Activated CD8-positive, alpha-beta memory T cell treated with anti-CD3 and anti-CD28 coated beads for 4 hours (primary cell): Measurements from ENCODE around the gene DNAH17.

Source experiments
- DNase-seq, 2 donors: peaks; one replicate each; pipeline ENCODE4 v3.0.0-alpha.2; 2020; ENCODE audit warnings: low read depth in 2 of 2

Gene DNAH17

DNA sequence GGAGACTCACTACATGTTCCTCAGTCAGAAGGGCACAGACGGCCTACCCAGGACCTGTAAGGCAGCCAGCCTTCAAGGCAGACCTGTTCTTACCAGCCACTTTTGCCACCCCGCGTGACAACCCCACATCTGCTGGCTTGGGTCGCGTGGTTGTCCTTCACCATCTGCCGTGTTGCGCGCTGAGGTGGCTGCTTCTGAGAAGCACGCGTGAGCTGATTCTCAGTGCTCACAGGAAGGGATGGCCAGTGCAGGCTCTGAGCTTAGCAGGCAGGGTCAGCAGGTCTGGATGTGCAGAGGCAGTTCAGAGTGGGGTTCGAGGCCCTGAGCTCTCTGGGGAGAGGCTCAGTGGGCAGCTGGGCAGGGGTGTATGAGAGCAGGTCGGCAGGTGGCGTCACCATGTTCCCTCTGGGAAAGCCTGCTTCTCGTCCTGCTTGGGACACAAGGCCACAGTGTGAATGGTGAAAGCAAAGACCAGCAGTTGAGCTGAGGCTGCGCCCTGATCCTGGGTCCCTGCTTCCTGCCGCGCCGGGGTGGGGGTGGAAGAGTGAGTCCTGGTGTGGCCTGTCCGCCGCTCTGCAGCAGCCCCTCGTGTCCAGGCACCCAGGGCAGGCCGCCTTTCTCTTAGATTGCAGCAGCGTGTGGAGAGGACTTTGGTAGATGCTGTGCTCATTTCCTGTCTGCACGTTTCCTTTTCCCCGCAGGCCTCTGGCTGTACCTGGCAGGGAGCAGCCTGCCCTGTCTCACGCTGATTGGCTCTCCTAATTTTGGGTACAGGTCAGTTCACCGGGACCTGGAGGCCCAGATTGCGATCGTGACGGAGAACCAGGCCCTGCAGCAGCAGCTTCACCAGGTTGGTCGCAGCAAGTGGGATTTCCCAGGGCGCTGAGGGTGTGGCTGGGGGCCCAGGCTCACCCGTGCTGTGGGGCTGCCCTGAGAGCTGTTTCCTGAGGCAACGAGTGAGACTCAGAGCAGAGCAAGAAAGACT, 162.7 kb downstream of the DNAH17 start:
- peak in 1 of 2 donors; percentile 24 for DNase-seq

DNA sequence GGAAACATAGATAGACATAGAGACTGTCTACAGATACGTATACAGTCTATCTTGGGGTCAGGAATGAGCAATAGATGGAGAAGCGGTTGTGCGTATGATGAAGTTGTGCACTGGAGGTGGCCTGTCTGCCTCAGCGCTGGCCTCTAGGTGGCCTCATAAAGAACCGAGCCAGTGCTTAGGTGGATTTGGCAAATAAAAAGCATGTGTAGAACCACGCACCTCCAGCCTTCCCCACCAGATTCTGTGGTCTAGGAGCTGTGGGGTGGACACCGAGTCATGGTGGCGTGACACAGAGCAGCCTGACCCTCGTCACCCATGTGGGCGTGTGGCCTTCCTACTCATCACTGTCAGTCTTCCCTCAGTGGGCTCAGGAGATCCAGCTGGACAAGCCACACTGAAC, 164.8 kb downstream of the DNAH17 start:
- DNase-seq, result no peak

DNA sequence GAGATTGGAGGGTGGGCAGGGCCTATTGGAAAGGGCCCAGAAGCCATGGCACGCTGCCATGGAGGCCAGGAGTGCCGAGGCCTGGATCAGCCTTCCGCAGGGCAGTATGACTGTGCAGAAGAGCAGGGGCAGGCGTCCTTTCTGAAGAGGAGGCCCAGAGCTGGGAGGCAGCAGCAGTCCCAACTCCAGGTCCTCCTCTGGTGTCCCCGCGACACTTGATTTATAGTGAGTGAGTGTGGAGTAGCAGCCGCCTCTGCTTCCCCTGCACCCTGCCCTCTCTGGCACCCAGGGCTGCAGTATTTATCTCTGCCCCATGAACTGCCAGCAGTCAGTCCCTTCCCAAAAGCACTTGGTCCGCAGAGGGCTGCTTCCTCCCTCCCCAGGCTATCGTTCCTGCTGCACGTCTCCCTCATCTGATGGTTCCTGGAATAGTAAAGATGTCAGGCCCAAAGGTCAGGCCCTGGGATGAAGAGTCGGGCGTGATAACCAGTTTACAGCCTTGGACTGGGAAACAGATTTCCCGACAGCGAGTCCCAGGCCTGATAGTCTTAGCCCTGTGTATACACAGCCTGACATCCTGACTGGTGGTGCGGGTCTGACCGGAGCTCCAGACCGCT, 165.8 kb downstream of the DNAH17 start:
- DNase-seq, result no peak

DNA sequence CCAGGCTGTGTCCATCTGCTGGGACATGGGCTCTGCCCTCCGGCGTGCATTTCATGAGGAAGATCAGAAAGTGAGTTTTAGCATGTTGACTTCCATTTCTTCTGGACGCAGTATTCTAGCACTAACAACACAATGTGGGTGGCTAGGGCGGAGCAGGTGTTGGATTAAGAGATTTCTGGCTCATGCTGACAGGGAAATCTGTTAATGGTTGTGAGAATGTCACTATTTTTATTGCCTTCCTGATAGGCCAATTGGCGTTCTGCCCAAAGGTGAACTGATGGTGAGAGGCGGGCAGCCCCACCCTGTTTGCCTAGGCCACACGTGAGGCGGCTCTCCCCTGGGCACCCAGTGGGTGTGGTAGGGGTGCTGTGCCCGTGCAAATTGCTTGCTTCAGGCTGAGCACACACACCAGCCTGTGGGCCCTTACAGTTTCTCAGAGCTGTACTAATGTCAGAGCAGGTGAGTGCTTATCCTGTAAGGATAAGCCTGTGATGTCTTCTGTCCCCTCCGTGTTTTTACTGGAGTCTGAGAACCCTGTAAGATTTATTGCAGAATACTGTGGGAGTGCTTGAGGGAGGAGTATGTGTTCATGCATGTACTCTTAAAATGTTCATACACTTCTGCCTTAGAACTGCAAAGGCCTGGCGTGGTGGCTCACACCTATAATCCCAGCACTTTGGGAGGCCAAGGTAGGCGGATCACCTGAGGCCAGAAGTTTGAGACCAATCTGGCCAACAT, 167.8 kb downstream of the DNAH17 start:
- no peak for DNase-seq

DNA sequence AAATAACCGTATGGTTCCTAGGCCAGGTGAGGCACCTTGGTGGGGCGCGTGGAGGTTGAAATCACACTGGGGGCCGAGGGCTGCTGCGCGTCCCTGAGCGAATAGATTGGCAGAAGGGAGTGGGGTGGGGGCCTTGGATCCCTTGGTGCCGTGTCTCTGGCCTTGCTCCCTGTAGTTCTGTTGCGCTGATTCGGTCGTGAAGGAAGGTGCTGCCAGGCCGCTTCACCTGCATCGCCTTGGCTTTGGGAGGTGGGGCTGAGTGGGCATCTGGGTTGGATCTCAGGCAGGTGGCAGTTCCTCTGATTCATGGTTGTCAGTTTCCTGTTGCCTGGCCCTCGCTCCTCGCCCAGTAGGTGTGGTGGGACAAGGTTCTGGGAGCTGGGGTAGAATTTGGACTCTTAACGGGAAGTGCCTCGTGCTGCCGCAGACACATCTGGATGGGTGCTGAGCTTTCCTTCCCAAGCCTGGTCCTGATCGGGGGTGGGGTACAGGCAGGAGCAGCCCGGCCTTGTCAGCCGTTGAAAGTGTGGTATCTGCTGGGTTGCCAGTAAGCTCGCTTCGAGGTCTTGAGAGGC, 168.6 kb downstream of the DNAH17 start:
- DNase-seq, result no peak

DNA sequence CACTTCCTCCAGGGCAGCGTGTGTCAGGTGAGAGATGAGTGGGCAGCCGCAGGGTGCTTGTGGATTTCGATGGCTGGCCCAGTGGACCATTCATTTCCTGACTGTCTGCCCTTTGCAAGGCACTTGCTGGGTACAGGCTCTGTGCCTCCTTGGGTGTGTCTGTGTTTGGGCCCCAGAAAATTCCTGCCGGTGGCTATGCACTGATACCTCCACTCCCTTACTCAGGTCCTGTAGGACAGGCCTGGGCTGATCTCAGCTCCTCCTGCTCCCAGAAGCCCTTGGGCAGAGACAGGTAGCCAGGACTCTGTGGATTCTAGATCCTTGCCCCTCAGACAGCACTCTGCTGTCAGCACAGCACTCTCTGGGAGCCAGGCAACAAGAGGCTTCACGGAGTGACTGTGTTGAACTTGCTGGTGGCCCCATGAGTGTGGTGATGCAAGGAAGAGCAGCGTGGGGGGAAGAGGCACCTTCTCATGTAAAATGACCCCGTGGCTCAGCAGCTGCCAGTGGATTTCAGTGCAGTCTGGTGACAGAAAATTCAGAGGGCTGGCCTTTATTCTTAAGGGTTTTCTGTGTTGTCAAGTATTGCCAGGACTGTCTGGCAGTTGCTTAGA, 169.7 kb downstream of the DNAH17 start:
- DNase-seq, result no peak

DNA sequence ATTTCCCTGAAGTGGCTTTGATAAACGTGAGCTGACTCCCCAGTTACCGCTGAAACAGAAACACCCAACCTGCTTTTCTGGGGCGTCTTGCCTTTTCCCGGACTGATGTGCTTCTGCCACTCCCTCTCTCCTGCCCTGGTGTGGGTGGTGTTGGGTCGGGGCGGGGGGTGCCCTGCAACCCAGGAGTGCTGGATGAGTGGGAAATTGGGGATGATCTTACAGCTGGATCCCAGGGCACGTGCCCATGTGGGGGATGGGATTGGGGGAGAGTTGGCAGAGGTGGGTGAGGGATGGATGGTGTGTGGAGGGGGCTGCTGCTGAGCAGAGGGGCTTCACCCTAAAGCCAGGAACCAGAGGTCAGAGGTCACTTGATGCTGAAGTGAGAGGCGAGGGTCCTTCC, 170.3 kb downstream of the DNAH17 start:
- no peak for DNase-seq

DNA sequence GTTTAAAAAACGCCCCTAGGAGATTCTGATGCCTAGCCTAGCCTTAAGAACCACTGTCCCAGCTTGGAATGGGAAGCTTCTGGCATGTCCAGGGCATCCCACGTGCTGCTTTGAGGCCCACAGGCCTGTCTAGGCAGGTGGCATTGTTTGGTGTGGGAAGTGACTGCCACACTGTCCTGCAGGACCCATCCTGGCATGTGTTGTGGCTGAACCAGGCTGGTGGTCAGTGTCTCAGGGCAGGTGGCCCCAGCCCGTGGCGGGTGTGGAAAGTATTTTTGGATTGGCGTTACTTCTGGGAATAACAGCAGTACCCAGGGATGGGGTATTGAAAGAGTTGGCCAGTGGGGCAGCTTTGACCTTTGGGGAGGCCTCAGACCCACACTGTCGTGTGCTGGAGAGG, 170.8 kb downstream of the DNAH17 start:
- no peak for DNase-seq

DNA sequence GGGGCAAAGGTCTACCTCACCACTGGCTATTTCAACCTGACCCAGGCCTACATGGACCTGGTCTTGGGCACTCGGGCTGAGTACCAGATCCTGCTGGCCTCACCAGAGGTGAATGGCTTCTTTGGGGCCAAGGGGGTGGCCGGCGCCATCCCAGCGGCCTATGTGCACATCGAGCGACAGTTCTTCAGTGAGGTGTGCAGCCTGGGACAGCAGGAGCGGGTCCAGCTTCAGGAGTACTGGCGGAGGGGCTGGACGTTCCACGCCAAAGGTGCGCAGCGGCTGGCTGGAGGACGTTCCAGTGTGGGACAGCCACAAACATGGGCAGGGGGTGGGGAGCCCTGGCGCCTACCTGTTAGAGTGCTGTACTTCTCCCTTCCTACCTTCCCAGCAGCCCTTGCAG, 173.4 kb downstream of the DNAH17 start:
- no peak for DNase-seq

DNA sequence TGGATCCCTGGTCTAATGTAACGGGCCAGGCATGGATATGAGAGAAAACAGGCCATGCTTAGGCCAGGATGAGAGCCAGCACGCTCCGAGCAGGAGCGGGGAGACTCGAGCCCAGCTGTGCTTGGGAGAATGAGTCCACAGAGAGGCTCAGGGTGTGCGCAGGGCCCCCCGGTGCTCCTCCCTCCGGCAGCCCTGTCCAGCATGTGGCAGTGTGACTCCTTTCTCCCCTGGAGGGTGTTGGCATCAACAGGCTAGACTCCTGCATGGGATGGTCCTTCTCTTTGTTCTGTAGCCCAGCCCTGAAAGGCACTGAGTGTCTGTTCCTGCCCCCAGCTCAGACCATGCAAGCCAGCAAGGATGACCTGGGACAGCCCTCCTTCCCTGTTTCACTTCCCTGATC, 175.3 kb downstream of the DNAH17 start:
- DNase-seq, result no peak

DNA sequence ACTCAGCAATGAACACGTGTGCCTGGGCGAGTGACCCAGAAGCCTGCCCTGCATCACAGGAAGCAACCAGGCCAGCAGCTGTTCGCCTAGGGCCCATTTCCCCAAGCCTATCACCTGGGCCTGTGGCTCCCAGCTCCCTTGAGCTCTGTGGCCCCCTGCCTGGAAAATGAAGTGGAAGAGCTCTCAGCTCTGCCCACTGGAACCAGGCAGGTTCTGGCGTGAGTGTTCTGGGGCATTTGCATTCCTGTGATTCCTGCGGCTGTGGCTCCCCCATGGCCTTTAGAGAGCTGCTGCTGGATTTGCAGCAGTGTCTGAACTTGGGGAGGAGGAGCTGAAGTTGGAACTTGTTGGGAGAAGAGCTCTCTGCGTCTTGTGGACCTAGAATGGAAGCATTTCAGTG, 175.9 kb downstream of the DNAH17 start:
- DNase-seq, result no peak

DNA sequence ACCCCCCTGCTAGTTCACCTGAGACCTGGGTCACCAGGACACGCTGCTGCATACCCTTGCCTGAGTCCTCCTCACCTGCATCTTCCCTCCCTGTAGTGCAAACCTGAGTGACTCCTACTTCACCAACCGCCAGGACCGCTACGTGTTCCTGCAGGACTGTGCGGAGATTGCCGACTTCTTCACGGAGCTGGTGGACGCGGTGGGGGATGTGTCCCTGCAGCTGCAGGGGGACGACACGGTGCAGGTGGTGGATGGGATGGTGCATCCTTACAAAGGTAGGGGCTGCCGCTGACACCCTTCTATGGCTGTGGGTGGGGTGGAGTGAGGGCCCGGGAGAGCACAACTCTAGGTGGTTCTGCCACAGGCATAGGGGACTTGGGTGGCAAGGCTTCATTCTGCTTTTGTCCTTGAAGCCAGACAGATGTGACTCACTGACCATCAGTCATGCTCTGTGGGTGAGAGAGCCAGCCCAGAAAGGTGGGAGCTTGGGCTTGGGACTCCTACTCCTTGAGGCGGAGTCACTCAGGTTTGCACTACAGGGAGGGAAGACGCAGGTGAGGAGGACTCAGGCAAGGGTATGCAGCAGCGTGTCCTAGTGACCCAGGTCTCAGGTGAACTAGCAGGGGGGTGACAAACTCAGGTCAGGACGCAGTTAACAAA, 176.5 kb downstream of the DNAH17 start:
- DNase-seq, result no peak

DNA sequence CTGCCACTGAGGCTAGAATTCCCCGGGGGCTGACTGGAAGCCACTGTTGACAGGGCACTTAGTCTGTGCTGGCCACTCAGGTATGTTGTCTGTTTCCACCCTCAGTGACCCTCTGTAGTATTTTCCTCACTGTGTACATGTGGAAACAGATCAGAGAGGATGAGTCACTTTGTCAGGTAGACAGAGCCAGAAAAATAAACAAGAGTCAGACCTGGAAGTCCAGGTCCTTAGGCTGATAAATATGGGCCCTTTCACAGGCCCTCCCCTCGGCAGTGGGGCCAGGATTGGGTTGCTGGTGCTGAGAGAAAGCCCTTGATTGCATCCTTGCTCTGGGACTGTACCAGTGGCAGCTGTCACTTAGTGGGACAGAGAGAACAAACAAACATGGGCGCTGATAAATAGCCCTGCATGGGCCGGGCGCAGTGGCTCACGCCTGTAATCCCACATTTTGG, 177.5 kb downstream of the DNAH17 start:
- no peak for DNase-seq

DNA sequence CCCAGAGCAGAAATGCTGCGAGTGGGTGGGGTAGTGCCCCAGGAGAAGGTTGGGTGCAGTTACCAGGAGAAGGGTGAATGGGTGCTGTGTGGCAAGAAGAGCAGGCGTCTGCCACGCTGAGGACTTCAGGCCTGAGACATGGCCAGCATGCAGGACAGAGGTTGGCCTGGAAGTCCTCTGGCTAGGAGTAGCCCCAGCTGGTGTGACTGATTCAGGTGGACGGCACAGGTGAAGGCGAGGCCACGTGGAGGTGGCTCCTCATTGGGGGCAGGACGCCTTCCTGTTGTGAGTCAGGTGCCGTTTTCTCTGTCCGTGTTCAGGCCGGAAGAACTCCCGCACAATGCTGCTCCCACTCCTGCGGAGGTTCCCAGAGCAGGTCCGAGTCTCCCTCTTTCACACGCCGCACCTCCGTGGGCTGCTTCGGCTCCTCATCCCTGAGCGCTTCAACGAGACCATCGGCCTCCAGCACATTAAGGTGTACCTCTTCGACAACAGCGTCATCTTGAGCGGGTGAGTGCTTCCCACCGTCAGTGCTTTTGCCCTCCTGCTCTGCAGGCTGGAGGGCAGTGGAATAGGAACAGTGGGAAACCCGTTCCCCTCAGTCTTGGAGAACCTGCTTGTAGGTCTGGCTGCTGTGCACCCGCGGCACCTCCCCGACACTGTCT, 178.0 kb downstream of the DNAH17 start:
- DNase-seq, result no peak

DNA sequence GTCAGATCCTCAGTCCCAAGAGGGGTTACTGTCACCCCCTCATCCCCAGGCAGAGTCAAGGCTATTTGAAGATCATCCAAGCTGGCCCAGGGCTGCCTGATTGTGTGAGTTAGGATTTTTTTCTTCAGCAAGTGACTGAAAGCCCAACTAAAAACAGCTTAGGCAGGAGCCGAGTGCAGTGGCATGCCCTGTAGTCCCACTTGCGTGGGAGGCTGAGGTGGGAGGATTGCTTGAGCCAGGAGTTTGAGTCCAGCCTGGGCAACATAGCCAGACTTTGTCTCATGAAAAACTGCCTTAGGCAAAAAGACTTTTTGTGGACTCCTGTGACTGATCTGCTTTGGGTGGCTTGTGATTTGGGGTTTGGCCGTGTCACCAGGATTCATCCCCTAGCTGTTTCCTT, 178.8 kb downstream of the DNAH17 start:
- no peak for DNase-seq

DNA sequence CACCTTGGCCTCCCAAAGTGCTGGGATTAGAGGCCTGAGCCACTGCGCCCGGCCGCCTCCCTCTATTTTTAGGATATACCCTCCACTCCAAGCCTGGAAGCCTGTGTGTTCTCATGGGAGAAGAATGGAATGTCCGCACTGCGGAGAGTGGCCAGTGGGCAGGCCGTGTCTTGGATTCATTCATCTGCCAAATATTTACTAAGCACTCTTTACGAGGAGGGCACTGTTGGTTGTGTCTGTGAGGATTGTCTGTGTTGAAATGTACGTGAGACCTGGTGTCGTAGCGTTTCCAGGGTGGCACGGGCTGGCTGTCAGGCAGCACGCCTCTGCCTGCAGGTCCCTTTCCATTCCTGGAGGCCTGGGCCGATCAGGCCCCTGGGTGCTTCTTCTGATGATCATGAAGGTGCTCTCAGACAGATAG, 179.5 kb downstream of the DNAH17 start:
- DNase-seq, result no peak

DNA sequence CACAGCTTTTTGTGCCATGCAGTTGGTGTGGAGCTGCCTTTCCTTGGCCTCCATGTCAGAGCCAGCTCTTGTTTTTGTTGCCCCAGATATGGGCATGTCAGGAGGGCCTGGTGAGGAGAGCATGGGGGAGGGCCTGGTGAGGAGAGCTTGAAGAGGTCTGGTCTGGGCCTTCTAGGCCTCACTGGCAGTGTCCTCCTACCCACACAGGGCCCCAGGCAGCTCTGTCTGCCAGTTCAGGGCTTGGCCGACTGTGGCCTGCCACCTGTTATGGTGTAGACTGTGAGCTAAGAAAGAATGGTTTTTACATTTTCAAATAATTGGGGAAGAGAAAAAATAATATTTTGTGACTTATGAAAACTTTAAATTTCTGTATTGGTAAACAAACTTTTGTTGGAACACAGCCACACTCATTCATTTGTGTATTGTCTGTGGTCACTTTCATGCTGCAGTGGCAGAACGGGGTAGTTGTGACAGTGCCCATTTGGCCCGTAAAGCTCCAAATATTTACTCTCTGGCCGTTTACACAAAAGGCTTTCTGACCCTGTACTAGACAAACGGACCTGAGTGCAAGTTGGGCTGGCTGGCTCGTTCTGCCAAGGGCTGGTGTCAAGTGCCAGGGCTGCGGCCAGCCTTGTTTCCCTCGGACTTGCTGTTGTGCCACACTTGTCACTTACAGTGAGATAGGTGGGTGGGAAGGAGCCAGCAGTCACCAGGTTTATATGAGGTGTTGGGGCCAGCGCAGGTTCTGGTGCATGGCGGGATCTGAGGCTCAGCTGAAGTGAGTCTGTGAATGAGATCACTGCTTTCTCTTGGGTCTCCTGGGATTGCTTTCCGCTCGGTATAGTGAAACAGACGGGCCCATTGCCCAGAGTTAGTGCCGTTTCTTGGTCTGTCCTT, 180.5 kb downstream of the DNAH17 start:
- DNase-seq, result no peak

DNA sequence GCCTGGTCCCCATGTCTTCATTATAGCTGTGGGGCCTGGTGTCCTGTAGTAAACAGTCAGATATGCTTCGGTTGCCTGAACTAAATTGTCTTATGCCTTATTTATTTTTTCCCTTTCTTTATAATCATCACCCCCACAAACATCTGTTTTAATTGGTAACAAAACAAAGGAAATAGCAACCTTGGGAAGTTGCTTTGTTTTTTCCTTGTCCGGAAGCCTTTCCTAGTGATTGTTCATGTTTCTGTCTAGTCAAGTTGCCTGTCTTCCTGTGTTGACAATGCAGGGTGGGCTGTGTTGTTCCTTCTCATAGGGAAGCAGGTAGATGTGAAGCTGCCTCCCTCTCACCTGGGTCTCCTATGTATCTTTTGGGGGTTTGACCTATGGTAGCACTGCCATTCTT, 182.0 kb downstream of the DNAH17 start:
- no peak for DNase-seq

DNA sequence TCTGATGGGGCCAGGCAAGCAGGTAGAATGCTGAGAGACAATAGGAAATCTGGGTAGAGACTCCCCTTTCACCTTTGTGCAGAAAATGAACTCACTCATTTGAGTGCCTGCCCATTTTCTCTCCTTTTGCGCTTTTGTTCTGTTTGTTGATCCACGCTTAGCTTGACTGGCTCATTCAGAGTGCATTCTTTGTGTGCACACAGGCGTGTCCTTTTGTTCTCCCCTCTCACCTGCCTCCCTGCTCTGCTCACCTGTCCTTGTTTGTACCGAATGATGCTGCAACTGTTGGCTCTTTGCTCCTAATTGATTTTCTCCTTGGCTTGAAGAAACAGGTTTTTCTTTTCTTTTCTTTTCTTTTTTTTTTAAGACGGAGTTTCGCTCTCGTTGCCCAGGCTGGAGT, 183.0 kb downstream of the DNAH17 start:
- DNase-seq, result no peak

DNA sequence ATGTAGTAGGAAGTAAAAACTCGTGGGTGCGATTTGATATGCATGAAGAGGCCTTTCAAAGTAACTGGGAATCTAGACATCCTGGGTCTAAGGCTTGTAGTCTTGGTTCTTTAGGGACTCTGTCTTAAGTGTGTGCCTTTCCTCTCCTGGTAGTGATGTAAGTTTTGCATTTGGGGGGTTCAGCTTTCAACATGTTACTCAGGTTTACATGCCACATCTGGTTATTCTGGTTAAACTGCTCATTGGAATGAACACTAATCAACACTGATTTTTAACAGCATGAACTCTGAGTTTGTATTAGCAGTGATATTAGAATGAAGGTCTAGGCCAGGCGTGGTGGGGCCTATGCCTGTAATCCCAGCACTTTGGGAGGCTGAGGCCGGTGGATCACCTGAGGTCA, 183.6 kb downstream of the DNAH17 start:
- no peak for DNase-seq
